NCI-H1092 treated with DMSO at 0.1 percent for 48 hours (cell line): Measurements from ENCODE around the gene JAZF1.
"Not testable (repeated sequence)": the region's sequence is repeated elsewhere in the genome, so short reads cannot be mapped to it uniquely, and the experiment has no call there.

Experiments used
- DNase-seq: peaks from one replicate; lab custom pipeline; 2025; lab: John Stamatoyannopoulos, UW

JAZF1 gene

DNA sequence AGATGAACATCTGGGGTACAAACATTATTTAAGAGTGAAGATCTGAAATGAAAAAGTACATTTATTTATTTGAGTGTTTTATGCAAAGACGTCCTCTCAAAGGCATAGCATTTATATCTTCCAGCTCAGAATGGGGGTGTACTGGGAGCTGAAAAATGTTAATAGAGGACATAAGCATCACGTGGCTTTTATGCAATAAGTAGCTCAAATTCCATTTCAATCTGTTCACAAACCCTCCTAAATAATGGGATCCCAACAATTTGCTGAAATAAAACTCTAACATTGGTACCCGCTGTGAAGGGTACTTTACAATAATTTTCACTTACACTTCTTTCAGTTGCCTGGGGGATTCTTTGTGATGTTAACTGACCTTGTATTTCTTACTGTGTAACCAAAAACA lies 268.7 kb downstream of the JAZF1 start:
- DNase-seq: no peak

DNA sequence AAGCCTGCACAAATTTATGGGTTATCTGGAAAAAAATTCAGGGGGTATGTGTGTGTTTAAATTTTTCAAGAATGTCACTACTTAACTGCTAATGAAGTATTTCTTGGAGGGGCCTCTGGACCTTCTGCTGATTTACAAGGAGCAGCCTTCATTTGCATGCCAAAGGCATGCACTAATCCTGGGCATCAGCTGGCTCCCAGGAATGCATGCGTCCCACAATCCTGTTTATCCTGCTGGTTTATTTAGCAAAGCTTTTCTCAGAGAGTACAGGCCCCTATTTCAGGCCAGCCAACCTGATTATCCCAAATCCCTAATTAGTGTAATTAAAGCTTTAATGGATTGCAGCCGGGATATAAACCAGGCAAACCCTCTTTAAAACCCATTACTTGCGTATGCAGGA lies 270.3 kb downstream of the JAZF1 start:
- DNase-seq: no peak

DNA sequence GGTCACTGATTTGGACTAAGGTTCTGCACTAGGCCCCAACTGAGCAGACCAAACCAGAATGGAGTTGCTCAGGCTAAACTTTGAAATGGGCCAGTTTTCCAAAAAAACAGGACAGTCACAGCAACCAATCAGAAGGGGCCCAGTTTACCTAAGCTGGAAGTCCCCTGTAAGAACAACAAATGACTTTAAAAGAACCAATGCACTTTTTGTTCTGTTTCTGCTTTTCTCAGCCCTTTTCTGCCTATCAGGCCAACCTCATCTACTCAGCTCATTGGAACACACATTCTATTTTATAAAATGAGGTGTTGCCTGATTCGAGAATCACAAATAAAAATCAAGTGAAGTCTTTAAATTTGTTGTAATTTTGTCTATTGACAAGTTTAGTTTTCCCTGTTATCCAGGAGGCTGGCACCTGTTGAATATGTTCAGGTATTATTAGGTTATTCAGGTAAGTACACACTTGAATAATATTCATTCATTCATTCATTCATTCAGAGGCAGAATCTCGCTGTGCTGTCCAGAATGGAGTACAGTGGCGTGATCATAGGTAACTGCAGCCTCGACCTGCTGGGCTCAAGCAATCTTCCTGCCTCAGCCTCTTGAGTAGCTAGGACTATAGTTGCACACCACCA lies 271.9 kb downstream of the JAZF1 start:
- no peak for DNase-seq

DNA sequence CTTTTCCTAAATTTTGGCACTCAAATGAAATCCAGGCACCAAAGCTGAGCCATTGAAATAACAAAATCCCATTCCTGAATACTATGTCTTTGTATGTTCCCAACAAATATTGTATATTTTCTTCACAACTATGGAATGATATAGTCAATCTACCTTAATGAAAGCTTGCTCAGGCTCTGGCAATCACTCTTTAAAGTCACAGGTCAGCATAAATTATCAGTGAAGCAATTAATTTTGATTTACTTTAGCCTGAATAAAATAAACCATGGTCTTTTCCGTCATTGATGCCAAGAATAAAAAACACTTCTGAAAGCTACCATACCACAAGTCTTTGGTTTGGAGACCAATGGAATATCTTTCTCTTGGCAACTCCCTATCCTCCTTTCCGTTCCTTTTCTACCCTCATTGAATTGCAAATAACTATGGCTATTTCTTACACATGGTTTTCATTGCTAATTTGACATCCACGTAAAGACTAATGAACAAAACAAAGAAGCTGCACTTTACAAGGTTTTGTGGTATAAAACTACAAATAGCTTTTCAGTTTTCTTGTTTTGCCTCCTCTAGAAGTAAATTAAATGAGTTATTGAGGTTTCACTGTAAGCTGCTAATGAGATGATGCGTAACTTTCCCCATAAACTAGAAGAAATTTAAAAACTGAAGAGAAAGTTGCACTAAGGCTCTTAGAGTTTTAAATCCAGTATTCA lies 274.1 kb downstream of the JAZF1 start:
- DNase-seq: no peak

DNA sequence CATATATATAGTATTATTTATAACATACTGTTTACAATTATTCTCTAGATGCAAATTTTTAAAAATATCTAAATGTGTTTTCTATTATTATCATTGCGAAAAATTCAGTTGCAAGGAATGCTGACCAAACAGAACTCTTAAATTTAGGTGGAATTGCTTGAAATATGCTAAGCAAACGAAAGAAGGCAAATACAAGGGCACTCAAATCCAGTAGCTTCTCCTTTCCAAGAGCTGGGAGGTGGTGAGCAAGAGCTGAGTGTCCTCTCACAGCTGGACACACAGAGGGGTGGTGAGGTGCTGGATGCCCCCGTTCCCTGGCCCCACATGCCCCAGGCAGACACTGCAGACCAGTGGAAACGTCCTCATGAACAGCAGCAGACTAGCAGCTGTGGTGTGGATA lies 274.6 kb downstream of the JAZF1 start:
- no peak for DNase-seq

DNA sequence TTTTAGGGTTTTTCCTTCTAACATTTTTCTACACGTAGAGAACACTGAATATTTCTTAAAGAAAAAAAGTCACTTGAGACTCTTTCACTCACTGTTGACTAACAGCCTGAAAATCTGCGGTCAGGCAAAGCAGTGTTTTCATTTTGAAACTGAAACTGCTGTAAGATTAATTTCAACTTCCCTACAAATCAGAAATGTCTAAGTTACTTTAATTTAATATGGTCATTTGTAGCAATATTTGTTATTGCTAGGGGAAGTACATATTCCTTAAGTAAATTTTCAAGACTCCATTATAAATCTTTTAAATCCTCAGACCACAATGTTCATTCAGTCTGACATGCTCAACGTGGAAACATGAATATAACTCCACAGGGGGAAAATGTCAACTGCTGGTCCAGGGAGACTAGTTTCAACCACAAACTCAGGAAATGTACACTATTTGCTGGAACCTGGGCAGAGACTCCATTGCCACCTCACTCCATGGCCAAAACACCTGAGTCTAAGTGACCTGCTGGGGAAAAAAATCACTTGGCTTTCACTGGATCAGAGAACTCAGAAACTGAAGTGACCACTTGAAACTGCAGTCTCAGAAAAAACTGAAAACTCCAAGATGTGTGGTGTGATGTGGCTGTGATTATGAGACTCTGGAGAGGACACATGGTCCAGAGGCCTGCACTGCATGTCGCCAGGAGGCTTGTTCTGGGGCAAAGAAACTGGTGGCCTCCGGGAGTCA lies 279.4 kb downstream of the JAZF1 start:
- no peak for DNase-seq

DNA sequence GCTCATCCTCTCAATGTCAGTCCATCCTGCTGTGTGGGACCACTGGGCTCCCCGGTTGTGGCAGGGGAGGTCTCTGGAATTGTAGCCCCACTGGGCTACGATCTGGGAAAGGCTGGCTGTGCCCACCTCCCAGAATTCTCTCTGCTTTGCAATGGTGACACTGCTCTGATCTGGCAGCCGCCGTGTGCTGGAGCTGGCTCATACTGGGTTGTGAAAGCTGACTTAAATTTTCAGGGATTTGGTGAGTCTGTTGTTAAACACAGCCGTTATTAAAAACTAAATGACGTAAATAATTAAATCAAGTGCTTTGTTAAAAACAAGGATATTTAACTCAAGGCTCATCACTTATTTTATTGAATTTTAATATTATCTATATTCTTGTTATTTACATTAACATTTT lies 280.6 kb downstream of the JAZF1 start:
- no peak for DNase-seq

DNA sequence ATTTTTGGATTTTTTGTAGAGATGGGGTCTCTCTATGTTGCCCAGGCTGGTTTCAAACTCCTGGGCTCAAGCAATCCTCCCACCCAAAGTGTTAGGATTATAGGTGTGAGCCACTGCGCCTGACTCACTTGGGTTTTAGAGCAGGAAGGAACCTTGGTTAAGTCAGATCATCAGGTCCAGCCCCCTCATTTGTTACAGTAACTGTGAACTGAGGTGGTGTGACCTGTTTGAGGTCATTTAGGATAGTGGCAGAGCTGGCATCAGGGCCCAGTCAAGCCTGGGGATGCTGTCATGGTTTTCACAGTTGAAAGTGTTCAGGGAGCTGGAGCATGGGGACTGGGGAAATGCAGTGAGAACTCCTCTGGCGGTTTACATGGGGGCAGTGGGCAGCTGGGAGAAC lies 281.0 kb downstream of the JAZF1 start:
- DNase-seq: no peak

DNA sequence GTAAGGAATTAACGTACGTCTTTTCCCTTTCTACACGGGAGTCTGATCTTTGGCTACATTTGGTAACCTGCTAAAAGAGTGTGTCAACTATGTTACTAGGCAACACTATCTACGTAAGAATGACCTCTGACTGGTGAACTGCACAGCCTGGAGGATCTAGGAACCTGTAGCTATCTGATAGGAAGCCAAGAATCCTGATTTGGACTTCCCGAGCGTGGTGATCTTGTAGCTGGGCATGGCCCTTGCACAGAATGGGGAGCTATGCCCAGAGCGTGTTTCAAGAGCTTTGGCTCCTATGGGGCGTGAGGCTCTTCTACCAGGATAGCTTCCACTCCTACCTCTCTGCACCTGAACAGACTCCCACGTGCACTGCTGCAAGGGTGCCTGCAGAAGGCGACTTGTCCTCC lies 283.2 kb downstream of the JAZF1 start:
- no peak for DNase-seq

DNA sequence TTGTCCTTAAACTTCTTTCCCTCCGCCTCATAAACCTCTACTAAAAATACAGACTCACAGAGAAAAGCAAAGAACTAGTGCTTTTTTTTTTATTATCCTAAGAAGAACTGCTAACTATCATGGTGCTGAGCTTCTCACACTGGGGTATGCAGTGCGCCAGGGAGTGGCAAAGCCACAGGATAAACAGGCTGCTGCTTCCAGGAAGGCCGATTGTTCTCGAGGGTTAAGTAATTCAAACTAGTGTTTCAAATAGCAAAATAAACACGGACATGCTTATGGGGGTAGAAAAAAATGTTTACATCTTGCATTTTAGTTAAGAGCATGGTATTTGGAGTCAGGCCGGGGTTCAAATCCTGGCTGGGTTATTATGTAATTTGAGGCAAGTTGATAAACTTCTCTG lies 283.6 kb downstream of the JAZF1 start:
- DNase-seq: no peak

DNA sequence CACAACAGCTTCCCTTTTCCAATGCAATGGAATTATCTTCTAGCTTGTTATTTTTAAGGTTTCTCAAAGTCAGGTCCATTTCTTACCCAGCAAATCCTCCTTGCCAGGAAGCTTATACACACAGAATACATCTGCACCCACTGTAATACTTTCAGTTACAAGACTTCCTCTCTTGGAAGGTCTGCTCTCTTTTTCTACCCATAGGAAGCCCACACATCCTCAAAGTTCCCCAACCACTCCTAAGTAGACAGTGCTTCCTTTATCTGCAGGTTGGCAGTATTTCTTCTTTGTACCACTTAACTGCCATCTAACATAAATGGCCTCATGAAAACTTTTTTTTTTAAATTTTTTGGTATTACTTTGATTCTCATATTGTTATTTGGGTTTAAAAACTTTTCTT lies 285.0 kb downstream of the JAZF1 start:
- DNase-seq: no peak

DNA sequence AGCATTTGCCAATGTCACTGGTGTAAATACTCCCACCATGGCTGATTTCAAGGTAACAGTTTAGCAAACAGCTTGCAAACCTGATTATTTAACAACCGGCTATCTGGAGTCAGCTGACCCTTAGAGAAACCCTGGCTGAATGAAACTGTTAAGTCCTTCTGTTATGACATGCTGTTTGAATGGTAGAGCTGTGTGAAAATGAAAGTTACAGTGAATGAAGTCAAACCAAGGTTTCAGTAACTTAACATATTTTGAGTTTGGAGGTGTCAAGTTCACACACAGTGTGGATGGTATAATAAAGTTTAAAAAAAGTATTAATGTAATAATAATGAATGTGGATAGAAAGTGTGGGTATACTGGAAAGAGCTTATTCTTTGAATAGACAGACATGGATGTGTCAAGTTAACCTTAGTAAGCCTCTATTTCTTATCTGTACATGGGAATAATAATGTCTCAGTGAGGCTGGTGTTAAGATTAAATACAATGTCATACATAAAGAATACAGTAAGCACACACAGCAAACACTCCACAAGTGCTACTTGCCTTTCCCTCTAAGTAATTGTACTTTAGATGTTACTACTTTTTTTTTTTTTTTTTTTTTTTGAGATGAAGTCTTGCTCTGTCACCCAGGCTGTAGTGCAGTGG lies 290.3 kb downstream of the JAZF1 start:
- no peak for DNase-seq

DNA sequence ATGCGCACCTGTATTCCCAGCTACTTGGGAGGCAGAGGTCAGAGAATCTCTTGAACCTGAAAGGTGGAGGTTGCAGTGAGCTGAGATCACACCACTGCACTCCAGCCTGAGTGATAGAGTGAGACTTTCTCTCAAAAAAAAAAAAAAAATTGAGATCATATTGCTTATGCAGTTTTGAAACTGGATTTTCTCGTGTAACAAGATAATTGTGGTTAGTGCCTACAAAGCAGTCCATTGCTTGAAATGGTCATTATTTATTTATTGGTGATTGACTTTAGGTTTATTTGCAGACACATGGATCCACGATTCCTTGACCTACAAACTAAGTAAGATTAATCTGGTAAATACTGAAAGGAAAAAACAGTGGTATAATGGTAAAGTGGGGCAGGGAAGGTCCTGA lies 290.8 kb downstream of the JAZF1 start:
- DNase-seq: no peak

DNA sequence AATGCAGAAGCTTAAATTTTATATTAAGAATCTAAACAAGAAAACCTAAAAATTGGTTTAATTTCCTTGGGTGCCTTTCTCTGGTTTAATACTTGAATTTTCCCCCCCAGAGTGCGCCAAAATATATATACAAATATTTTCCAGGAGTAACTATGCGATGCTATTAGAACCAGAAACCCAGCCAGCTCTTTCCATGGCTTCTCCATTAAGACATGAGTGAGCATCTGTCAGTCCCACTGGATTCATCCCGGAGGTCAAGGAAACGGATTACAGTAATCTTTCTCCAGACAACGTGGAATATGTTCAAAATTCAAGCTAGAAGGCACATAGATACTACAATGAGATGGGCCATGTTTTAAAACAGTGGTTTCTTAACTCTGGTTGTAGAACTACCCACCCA lies 291.9 kb downstream of the JAZF1 start:
- no peak for DNase-seq

DNA sequence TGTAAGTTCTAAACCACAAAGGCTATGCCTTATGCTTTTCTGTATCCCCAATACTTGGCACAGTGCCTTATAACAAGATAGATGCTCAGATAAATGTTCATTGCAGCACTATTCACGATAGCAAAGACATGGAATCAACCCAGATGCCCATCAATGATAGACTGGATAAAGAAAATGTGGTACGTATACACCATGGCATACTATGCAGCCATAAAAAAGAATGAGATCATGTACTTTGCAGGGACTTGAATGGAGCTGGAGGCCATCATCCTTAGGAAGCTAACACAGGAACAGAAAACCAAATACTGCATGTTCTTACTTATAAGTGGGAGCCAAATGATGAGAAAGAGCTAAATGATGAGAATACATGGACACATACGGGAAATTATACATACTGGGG lies 293.9 kb downstream of the JAZF1 start:
- DNase-seq: not testable (repeated sequence)

DNA sequence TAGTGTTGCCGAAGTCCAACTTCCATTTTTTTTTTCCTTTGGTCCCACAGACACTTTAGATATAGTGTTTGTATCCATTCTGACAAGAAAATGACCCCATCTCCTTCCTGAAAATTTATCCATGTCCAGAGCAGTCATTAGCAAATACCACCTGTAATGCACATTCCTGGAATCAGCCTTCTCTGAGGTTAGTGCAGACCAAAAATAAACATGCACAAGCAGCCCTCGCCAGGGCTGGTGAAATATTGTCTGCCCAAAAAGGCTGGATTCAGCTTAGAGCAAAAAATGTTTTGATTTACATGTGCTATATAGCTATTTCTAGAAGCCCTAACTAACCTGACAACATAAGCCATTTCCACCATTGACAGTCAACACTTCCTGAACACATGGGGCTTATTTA lies 294.9 kb downstream of the JAZF1 start:
- DNase-seq: no peak

DNA sequence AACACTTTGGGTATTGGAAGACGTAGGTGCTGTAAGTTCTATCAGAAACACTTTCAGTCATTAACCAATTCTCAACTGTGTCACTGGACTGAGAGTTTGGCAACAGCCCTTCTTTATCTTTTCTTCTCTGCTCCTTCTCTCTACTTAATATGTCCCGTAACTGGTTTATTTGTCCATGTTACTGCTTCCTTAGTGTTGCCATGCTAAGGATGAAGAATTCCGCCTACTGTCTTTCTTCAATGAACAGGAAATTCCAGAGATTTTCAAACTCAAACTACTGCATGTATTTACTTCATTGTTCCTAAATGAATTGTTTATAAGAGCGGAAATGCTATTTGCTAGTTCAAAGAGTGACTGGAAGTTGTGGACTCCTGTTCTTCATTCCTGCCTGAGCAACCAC lies 296.9 kb downstream of the JAZF1 start:
- no peak for DNase-seq

DNA sequence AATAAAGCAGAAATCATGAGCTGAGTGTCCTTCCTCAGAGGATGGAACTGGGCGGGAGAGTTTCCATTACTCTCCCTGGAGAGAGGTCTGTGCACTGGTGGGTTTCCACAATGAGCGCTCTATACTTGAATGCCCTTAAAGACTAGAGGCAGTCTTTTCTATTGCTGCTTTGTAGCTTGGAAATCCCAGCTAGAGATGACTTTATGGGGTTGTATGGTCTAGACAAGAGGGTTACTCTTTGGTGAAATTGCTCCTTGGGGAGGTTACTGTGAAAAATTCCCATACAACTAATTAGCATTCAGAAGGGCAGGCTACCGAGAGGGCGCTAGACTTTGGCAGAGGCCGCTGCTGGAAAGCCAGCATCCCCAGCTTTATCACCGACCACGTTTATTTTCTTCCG lies 303.8 kb downstream of the JAZF1 start:
- DNase-seq: no peak

DNA sequence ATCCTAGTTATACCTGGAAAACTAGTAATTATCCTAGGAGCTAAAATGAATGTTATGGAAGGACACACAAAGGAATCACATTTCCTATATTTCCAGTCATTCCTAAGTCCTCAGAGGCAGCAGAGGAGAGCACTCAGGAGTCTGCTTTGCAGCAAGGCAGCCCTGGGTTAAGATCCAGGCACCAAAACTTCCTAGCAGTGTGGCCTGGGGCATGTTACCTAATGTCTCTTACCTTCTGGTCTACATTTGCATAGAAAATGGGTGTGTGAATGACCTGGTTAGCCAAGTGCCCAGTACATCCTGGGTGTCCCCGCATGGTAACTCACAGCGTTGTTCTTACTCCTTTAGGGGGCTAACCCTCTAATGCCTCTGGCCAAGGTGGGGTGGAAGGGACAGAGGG lies 304.8 kb downstream of the JAZF1 start:
- no peak for DNase-seq

DNA sequence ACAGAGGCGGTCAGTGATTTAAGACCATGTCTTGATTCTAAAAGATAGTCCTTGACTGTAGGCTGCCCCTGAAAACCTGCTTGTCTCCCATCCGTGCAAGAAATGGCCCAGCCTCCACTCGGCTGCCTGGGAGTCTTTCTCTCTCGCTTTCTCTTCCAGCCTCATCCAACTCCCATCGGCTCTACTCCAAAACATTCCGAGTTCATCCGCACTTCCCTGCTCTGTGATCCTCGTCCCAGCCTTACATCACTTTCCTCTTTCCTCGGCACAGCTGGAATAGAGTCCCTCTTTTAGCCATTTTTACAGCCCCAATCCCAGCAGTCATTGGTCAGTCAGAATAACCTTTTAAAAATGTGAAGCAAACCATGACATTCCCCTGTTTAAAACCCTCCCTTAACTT lies 305.5 kb downstream of the JAZF1 start:
- DNase-seq: no peak

DNA sequence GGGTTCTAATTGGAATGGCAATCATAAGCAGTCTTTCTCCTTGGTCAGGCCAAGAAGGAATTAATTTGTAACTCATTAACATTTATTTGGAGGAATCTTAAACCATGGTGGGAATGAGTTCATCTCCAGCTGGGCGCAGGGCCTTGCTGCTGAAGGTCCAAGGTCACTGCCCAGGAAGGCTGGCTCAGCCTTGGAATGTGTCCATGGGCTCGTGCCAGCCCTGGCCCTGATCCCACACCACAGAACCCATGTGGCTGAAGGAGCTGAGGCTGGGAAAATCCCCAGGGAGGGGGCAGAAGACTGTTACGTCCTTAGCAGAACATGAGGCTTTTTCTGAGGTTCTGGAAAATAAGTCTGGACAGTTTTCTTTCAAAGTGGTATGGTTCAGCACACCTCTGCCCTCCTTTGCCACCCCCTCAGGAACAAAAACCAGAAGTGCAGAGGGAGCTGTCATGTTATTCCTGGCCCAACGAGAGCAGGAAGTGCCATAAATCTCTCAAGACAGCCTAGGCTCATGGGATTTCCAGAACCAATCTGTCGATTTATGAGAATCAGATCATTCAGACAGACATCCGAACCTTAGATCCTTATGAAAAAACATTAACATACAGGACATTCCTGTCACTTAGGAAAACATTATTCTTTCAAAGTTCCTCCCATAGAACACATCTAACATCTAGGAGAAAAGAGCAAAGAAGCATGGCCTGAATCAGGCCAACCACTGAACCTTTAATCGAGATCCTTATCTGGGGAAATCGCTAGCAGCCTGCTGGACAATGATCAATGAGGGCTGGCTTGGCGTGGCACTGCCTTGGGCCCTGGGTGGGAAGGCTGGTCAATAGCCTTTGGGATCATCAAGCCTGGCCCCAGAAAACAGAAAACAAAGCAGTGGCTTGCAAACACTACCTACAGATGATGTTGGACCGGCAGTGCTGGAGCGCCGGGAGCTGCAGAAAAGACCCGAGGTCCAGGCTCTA lies 306.3 kb downstream of the JAZF1 start:
- DNase-seq: no peak
